ENCODE results near the gene TMED1.
"Not testable (repeated sequence)": the region's sequence is repeated elsewhere in the genome, so short reads cannot be mapped to it uniquely, and the experiment has no call there.

The TMED1 gene

GRCh38 chr19:10861103-10861651, 25.2 kb upstream of the TMED1 start:
- no peak for DNase-seq

GRCh38 chr19:10858204-10858828, 22.3 kb upstream of the TMED1 start:
- DNase-seq = no peak

- not testable (repeated sequence) for DNase-seq
Observed at GRCh38 chr19:10856899-10857298, 20.9 kb upstream of the TMED1 start.

- DNase-seq = no peak
Observed at GRCh38 chr19:10855879-10856522, 20.0 kb upstream of the TMED1 start.

GRCh38 chr19:10854350-10855089, 18.5 kb upstream of the TMED1 start:
- no peak for DNase-seq

- no peak for DNase-seq
Observed at GRCh38 chr19:10852941-10853340, 16.9 kb upstream of the TMED1 start.

- peak; percentile 7 for DNase-seq
Observed at GRCh38 chr19:10852098-10852800, 16.2 kb upstream of the TMED1 start.

- DNase-seq = no peak
Observed at GRCh38 chr19:10850631-10851030, 14.6 kb upstream of the TMED1 start.

GRCh38 chr19:10848230-10848856, 12.3 kb upstream of the TMED1 start, which contains the start of gene C19orf38:
TSS of gene C19orf38 (plus strand) at chr19:10848415. CDS start at chr19:10848509, 94 bp downstream.
- no peak for DNase-seq

GRCh38 chr19:10846500-10847202, 10.6 kb upstream of the TMED1 start:
- no peak for DNase-seq

GRCh38 chr19:10842788-10843187, 6.8 kb upstream of the TMED1 start:
- no peak for DNase-seq

- DNase-seq = no peak
Observed at GRCh38 chr19:10839114-10840050, 3.4 kb upstream of the TMED1 start.

- no peak for DNase-seq
Observed at GRCh38 chr19:10838377-10838776, 2.4 kb upstream of the TMED1 start.

- not testable (repeated sequence) for DNase-seq
Observed at GRCh38 chr19:10837649-10838048, 1.6 kb upstream of the TMED1 start.

GRCh38 chr19:10836479-10837330, 693 bp upstream of the TMED1 start:
- DNase-seq = peak; percentile 92

- DNase-seq = no peak
Observed at GRCh38 chr19:10835089-10835753, 791 bp downstream of the TMED1 start.

GRCh38 chr19:10832939-10833296, 3.1 kb downstream of the TMED1 start:
- no peak for DNase-seq

GRCh38 chr19:10831987-10832938, 3.7 kb downstream of the TMED1 start:
- DNase-seq = no peak

Measured in T1000 (cell line).